CD4-positive, alpha-beta T cell treated with Interleukin-12 subunit alpha and Interleukin-12 subunit beta, for 1 hour (primary cell): ENCODE data around the gene TMC1.
"Not testable (repeated sequence)": the region's sequence is repeated elsewhere in the genome, so short reads cannot be mapped to it uniquely, and the experiment has no call there.

Experiments used
- DNase-seq: peaks from one replicate; pipeline ENCODE4 v3.0.0-alpha.2; 2020

Gene TMC1

DNA sequence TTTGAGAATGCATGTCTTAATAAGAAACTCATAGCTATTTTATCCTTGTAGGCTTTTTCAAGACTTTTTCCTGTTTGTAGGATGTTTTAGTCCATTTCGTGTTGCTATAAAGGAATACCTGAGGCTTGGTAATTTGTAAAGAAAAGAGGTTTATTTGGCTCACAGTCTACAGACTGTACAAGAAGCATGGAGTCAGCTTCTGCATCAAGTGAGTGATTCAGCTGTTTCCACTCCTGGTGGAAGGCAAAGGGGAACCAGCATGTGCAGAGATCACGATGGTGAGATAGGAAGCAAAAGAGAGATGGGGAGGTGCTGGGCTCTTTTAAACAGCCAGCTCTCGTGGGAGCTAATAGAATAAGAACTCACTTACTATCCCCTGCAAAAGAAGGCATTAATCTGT lies 254.2 kb downstream of the TMC1 start:
- DNase-seq, result no peak

DNA sequence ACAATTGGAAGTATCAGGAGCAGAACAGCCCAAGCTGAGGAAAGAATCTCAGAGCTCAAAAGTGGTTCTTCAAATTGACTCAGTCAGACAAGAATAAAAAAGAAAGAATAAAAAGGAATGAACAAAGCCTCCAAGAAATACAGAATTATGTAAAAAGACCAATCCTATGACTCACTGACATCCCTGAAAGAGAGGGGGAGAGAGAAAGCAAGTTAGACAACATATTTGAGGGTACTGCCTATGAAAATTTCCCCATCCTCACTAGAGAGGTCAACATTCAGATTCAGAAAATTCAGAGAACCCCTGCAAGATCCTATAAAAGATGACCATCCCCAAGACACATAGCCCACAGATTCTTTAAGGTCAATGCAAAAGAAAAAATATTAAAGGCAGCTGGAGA lies 258.2 kb downstream of the TMC1 start:
- DNase-seq, result no peak

DNA sequence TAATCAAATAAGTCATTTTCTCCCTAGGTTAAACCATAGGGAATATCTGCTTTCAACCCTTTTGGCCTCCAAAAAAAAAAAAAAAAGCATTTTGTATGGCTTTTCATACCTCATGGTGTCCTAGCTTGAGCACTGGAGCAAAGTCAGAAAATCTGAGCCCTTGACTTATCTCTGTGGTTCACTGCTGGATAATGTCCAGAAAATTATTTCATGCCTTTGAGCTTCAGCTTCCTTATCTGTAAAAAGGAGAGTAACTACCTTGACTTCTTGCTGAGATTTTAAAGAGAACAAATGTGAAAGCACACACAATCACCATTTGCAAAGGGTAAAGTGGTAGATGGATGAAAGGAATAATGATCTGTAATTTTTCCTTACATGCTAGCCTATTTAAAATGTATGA lies 265.5 kb downstream of the TMC1 start:
- no peak for DNase-seq

DNA sequence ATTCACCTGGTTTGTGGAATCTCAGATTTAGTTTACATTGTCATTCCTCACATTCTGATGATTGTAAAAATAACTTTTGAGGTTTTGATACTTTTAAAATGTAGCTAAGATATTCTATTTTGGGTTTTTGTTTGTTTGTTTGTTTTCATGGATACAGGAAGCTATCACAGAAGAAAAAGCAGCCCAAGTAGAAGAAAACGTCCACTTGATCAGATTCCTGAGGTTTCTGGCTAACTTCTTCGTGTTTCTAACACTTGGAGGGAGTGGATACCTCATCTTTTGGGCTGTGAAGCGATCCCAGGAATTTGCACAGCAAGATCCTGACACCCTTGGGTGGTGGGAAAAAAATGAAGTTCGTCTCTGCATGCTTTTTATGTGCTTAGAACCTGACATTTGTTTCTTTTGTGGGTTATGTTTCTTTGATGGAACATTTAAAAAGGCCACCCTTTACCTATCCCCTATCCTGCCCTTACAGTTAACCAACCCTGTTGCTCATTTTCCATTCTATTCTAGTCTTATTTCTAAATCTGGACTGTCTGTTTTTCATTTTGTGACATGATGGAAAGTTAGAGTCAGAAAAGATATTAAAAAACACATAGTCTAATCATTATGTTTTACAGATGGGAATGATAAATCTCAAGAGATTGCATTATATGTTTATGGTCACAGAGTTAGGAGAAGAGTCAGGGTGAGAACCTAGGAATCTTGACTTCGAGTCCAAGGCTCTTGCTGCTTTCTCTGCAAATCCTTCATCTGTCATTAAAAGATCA lies 267.7 kb downstream of the TMC1 start:
- DNase-seq, result no peak

DNA sequence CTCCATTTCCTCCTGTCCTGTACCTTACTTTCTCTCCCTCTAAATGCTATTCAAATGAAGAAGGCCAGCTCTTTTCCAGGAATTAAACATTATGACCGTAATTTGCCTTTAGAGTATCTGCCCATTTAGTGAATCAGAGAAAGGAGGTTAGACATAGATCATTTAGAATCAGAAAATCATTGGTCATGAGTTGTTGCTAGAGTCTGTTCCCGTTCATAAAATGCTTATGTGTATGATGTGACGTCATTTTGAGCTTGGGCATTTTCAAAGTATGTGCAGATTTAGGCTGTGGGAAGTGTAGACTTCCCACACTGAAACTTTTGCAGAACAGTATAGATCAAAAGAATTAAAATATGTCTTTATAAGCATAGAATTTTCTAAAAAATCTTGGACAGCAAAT lies 268.5 kb downstream of the TMC1 start:
- no peak for DNase-seq

DNA sequence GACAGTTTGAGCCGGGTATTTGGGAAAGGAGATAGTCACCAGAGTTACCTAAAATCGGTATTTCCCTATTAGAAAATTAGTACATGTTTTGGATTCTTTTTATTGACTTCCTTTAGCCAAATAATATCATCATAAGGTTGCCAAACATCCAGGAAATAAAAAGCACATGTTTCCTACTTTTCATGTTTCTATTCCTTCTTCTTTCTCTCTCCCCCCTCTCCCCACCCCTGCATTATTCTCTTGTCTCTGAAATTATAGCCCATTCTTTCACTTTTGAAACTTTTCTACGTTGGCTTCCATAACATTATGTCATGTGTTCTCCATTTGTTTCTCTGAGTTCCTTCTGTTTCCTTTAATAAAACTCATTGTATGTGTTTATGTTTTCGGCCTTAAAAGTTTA lies 269.6 kb downstream of the TMC1 start:
- DNase-seq, result no peak

DNA sequence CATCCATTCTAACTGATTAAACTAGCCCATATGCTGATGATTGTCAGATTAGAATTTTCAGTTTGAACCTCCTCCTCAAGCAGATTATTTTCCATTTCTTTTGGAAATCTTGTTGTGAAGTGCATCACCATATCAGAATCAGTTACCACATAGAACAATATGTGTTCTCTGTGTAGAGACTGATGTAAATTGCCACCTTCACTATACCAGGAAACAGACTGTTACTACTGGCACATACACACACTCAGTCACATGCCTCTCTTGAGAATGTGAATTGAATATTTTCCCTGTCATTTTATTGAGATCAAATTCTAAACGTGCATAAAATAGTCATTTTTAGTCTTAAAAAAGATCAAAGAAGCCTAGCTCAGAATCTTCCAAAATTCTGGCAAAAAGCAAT lies 270.0 kb downstream of the TMC1 start:
- no peak for DNase-seq

DNA sequence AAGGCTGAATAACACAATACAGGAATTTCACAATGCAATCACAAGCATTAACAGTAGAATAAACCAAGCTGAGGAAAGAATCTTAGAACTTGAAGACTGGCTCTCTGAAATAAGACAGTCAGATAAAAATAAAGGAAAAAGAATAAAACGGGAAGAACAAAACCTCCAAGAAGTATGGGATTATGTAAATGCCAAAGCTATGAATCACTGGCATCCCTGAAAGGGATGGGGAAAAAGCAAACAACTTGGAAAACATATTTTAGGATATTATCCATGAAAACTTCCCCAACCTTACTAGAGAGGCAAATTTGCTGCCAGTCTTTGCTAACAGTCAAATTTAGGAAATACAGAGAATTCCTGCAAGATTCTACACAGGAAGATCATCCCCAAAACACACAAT lies 273.5 kb downstream of the TMC1 start:
- DNase-seq, result no peak

DNA sequence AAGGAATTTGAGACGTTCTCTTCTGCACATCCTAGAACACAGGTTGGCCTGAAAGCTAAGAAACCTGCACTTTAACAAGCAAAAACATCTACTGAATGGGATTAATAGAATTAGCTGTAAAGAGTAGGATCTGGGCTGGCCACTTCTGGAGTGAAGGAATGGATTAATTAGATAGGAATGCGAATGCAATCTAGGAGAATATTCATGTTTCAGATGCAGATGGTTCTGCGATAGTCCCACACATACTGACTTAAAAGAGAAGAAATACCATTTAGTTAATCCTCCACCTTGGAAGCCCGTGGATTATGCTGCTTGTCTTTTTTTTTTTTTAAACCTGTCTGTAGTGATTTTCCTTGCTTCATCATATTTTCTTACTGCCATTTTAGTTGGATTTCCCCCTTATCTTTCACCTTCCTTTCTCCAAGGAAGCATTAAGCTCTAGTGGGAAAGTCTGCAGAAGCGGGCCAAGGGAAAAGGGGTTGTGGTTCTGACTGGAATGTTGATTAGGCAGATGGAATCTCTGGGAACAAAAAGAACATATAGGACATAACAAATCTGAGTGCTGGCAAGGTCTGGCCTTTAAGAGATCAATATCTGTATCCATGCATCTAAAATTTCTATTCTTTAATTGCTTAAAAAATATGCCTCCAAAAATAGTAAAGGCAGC lies 279.1 kb downstream of the TMC1 start:
- no peak for DNase-seq

DNA sequence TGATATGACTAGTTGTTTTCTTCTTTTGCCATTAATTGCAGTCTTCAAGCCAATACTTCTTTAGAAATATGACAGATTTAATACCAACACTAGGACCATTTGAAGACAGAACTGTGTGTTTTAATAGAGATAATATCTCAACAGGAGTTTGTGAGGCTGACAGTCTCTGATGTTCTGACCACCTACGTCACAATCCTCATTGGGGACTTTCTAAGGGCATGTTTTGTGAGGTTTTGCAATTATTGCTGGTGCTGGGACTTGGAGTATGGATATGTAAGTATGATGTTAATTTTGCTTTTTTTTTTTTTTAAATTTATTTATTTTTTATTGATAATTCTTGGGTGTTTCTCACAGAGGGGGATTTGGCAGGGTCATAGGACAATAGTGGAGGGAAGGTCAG lies 283.8 kb downstream of the TMC1 start:
- DNase-seq, result no peak

DNA sequence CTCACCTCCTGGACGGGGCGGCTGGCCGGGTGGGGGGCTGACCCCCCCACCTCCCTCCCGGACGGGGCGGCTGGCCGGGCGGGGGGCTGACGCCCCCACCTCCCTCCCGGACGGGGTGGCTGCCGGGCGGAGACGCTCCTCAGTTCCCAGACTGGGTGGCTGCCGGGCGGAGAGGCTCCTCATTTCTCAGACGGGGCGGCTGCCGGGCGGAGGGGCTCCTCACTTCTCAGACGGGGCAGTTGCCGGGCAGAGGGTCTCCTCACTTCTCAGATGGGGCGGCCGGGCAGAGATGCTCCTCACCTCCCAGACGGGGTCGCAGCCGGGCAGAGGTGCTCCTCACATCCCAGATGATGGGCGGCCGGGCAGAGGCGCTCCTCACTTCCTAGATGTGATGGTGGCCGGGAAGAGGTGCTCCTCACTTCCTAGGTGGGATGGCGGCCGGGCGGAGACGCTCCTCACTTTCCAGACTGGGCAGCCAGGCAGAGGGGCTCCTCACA lies 285.0 kb downstream of the TMC1 start:
- DNase-seq, result not testable (repeated sequence)

DNA sequence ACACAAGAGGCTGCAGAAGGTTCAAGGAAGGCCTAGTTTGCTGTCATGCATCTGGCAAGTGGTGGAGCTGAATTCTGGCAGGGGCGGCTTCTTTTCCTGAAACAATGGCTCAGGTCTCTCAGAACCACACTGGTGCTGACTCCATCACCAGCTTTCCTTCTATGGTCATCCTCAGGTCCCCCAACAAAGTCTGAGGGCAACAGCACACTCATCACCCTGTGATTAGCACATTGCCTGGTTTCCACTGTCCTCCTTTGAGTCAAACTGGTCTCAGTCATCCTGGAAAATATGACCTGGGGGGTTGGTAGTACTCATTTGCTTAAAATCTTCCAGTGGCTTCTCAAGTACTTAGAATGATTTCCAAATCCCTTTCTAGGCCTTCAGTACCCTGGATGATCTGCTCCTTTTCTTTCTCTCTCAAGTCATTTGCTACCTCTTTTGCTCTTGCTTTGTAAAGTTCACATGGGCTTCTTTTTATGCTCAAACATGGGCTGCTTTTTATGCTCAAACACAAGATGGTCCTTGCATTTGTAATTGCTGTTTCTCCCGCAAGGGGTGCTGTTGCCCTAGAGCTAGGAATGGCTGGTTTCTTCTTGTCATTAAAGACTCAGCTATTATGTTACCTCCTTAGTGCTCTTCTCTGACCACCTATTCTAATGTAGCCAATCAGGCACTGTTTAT lies 286.5 kb downstream of the TMC1 start:
- DNase-seq, result no peak

DNA sequence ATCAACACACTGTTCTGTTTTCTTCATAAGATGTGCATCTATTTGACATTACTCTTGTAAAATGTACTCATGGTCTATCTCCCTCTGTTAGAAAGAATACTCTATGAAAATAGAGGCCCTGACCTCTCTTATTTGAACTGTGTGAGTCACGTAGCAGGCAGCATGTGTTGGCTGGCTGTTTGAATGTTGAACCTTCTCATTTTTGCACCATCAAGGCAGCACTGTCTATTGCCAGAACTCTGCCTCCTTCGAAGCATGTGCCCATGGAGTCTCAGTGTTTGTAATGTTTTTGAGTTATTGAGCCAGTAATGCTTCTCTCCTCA lies 287.0 kb downstream of the TMC1 start:
- DNase-seq, result no peak

DNA sequence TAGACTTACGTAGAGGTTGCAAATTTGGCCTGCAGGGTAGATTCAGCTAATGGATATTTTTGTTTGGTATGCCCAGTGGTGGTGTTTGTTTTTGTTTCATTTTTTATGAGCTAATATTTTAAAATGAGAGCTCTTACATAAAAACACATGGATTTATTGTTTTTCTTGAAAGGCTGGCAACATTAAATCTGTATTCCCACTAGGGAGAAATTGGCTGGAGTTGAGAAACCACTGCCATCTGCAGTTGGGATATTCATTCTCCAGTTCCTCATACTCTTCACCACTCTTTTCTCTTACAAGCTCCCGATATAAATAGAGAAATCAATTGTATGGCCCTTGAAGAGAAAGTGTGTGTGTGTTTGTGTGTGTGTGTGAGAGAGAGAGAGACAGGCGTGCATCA lies 288.2 kb downstream of the TMC1 start:
- DNase-seq, result no peak

DNA sequence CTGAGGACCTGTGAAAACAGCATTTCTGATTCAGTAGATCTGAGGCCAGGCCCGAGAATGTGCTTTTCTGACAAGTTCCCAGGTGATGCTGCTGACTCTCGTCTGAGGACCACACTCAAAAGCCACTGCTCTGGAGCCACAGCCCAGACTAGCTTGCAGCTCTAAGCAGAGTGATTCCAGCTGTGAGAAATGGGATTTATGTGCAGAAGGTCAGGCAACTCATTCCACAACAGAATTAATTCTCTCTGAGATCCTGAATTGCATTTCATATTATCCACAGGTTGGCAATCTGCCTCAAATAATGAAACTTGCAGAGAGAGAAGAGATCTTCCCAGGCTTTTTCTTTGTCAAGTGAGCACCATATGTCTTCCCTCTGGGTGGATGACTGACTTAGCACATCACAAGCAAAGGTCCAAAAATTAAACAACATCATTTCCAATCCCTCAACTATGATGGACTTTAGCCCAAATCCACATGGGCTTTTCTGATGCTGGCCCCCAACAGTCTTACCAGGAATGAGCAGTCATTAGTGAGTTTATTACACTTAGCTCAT lies 291.2 kb downstream of the TMC1 start:
- no peak for DNase-seq

DNA sequence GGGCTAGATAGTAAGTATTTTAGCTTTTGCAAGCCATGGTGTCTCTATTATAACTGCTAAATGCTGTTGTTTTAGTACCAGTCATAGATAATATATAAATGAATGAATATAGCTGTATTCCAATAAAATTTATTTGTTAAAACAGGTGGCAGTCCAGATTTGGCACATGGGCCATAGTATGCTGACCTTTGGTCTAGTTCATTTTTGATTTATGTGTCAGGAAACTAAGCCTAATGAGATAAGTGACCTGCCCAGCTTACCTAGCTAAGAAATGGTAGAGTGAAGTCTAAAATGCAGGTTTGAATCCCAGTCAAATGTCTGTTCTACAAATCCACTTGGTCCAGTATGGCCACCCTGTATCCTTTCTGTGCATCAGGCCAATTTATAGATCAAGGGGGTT lies 292.1 kb downstream of the TMC1 start:
- no peak for DNase-seq

DNA sequence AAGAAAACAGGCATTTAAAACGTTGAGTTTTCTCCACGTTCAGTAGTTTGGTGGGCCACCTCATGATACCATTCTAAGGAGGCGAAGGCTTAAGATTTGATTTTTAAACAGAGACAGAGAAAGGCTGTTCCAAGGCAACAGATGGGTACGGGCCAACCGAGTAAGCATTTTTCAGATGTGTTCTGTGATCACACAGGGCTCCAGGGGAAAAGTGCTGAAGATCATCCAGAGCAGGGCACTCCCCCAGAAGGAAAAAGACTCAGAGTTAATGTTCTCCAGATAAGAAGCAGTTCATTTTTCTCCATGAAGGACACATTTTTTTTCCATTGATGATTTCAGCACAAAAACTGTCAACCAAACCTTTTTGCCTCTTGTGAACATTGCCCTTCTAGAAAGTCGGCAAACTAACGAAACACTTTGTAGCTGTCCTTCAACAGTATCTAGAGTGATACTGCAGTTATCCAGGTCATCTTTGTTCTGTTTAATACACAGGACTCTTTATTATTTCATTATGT lies 292.7 kb downstream of the TMC1 start:
- DNase-seq, result no peak

DNA sequence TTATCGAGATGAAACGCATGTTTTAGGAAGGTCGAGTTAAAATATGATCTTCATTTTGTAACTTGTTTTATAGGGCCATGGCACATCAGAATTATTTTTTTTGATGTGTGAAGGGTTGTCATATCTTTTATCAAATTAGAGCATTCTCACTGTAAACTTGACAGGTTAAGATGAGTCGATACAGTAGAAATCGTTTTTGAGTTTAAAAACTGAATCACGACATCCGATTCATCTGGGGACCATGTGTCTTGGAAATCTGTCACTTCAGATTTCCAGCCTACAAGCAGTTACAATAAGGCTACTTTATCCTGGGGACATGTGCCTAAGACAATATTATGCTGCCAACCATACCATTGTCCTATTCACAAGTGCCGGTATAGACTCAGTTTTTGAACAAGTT lies 295.3 kb downstream of the TMC1 start:
- DNase-seq, result no peak

DNA sequence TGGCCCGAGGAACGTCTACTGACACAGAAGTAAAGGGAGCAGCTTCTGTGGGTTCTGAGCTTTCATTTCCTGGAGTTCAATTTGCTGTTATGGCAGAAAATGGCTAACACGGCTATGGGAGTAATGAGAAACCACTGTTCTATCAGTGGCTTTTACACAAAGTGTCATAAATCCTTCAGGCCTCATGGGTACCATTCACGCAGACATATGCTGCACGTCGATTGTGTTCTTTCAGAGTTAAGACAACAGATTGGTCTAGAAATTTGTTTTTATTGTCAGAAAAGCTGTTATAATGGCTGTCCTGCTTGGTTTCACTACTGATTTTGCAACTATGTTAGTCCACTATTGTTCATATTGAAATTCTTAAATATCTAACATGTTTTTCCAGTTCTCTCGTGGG lies 296.0 kb downstream of the TMC1 start:
- DNase-seq, result no peak

DNA sequence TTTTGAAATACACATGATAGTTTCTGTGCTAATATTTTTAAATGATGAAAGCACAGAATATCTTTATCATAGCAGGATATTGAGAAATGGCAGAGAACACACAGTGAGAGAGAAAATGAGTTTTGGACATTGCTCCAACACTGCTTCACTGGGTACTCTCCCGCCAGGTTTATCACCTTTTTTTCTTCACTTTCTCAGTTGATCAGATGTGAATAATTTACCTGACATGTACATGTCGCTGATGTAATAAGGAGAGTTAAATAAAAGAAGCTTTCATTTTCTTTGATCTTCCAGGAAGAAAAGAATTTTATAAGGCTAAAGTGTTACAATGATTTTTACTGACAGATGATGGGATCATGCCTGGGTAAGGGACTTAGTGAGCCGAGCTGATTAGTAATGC lies 297.0 kb downstream of the TMC1 start:
- DNase-seq, result no peak

DNA sequence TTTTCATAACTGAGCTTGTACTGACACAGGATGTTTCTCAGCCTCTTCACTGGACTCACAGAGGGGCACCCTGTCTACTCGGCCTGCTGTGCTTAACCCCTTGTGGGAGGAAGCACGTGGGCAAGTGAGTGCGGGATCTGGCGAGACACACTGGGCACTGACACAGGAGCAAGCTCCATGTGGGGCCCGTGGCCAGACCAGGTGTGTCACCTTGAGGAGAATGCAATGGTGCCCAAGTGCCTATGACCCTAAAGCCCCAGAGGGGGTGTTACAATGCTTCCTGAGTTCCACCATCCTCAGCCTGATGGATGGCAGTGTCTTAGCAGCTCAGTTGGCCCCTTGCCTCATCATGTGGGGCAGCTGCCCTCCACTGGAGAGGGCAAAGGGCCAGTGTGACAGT lies 302.6 kb downstream of the TMC1 start:
- no peak for DNase-seq

DNA sequence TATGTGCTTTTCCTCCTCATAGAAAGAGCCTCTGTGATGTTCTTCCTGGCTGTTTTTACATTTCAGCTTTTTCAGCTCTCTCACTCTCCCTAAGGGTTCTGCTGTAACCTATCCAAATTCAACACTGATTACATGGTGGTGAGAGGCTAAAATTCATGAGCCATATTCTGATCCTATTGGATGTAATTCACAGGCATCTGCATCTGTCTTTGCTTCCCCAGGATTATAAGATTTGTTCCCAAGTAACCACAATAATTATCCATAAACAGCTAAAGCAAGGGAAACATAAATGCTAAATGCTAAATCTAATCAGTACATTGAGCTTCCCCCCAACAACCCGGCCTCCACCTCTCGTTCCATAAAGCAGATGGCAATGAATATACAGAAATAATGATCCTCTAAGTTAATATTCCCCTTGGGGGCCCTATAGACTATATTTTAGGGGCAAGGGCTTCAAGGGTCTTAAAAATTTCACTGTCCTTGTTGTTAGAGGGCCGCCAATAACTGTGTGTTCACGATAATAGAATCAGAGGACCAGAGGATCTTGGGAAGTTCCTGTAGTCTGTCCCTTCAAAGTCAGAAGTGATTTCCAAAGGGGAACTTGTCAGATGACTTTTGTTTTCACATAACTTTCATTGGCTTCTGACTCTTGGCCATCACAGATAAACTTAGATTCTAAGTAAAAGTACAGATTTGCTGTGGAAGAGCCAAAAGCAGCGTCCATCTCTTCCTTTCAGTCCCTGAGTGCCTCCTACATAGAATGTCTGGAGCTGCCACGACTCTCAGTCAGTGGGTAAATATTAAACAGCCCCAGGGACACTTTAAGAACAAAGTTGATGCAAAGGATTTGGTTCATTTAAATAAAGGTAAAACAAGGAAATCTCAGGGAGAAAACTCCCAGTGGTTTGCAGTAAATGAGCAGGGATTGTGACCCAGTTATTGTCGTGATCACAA lies 305.9 kb downstream of the TMC1 start:
- no peak for DNase-seq
